Measurements from ENCODE around the gene ARHGAP20. TPM values are rescaled to one million over a fixed set of nuclear protein-coding genes. Genes with fewer than 3 reads are reported as not detected.

ARHGAP20 gene
- total and polyA plus RNA-seq, 2 of the 4 experiments (the other 2 are of a cell fraction): 1.4 to 2.5 TPM

GRCh38 chr11:110614031-110614430, 98.2 kb downstream of the ARHGAP20 start:
- Histone ChIP-seq H3K4me3 (ENCODE audit: insufficient read depth, low read depth, low read length) (no peak overlapping the region), H3K79me1 (ENCODE audit: low read depth in 1 of 2, low read length in 2 of 2) (no peaks in the 10 kb centered on the region), H2BK20ac (ENCODE audit: low read depth, low read length) (no peak overlapping the region), H4K8ac (ENCODE audit: low read depth in 2 of 2, low read length in 2 of 2) (no peak overlapping the region), H2AK5ac (ENCODE audit: low read depth, low read length) (no peak overlapping the region), H4K91ac (ENCODE audit: insufficient read depth, low read depth, low read length) (no peak overlapping the region), H3K27me3 (ENCODE audit: control insufficient read depth, insufficient read depth, low read length) (no peaks in the 10 kb centered on the region), H3K27ac (ENCODE audit: insufficient read depth, low read length) (no peak overlapping the region), H4K20me1 (ENCODE audit: insufficient read depth, low read length) (no peaks in the 10 kb centered on the region), H3K36me3 (ENCODE audit: control insufficient read depth, insufficient read depth, low read length) (no peaks in the 10 kb centered on the region), H2AFZ (replicated peaks; ENCODE audit: low read length, poor library complexity) (no peak overlapping the region), H3K4me2 (ENCODE audit: low read depth, low read length) (no peak overlapping the region), H2BK15ac (ENCODE audit: low read depth, low read length) (no peak overlapping the region), H3K56ac (ENCODE audit: extremely low read depth, insufficient read depth, low read length) (no peak overlapping the region), H2BK120ac (ENCODE audit: low read depth, low read length) (no peak overlapping the region), H2AK9ac (replicated peaks; ENCODE audit: low read depth, low read length, poor library complexity) (no peak overlapping the region), H3K9me1 (ENCODE audit: insufficient read depth, low read length) (no peaks in the 10 kb centered on the region), H3K9ac (ENCODE audit: low read depth, low read length) (no peak overlapping the region), H3K4me1 (ENCODE audit: control insufficient read depth, insufficient read depth, low read length) (no peaks in the 10 kb centered on the region), H4K5ac (ENCODE audit: low read depth, low read length) (no peak overlapping the region), H3K23ac (ENCODE audit: low read depth, low read length) (no peak overlapping the region), H3K9me3 (ENCODE audit: control insufficient read depth, insufficient read depth, low read length) (no peaks in the 10 kb centered on the region), H3K14ac (replicated peaks; ENCODE audit: low read depth, low read length) (no peak overlapping the region), H2BK5ac (ENCODE audit: low read depth, low read length, poor library complexity, severe bottlenecking) (no peak overlapping the region), H3K18ac (ENCODE audit: low read depth, low read length) (no peak overlapping the region), H3K4ac (ENCODE audit: low read depth, low read length) (no peak overlapping the region)
- ATAC-seq (ENCODE audit: low read depth) (no peak), DNase-seq (no peak)
- dilution Hi-C loops (cut with HindIII; ENCODE audit: low sequenced_read_pairs, unreplicated experiment) (no loop called here), in situ Hi-C loops (cut with MboI; ENCODE audit: low sequenced_read_pairs) (no loop called here), intact Hi-C loops (cut with micrococcal nuclease) (no loop called here)
- POLR2A ChIA-PET (ENCODE audit: unreplicated experiment): no interaction called here
- CTCF ChIA-PET: no interaction called here
- no TSS peak for BruUV-seq (replicated peaks)
- no CpG with 5 or more reads among the region's 2 CpGs for WGBS, 2 experiments (ENCODE audit: extremely low coverage in 2 of 2, insufficient read length in 1 of 2)
- no peak for TF ChIP-seq MXI1 (IDR thresholded peaks at IDR 0.05; ENCODE audit: borderline replicate concordance, low read depth, low read length)
- TF ChIP-seq MAZ (IDR thresholded peaks at IDR 0.05; ENCODE audit: borderline replicate concordance, low read depth, low read length): no peak
- TF ChIP-seq, protein P1, sequence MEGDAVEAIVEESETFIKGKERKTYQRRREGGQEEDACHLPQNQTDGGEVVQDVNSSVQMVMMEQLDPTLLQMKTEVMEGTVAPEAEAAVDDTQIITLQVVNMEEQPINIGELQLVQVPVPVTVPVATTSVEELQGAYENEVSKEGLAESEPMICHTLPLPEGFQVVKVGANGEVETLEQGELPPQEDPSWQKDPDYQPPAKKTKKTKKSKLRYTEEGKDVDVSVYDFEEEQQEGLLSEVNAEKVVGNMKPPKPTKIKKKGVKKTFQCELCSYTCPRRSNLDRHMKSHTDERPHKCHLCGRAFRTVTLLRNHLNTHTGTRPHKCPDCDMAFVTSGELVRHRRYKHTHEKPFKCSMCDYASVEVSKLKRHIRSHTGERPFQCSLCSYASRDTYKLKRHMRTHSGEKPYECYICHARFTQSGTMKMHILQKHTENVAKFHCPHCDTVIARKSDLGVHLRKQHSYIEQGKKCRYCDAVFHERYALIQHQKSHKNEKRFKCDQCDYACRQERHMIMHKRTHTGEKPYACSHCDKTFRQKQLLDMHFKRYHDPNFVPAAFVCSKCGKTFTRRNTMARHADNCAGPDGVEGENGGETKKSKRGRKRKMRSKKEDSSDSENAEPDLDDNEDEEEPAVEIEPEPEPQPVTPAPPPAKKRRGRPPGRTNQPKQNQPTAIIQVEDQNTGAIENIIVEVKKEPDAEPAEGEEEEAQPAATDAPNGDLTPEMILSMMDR (conservative IDR thresholded peaks at IDR 0.05; ENCODE audit: low read depth, low read length): no peak
- no peak for TF ChIP-seq RCOR1 (IDR thresholded peaks at IDR 0.05; ENCODE audit: insufficient replicate concordance, low read length)
- TF ChIP-seq RAD21 (IDR thresholded peaks at IDR 0.05; ENCODE audit: low read length): no peak
- no peak for TF ChIP-seq FOS (IDR thresholded peaks at IDR 0.05; ENCODE audit: low read depth, low read length)
- no peak for TF ChIP-seq CHD1 (IDR thresholded peaks at IDR 0.05; ENCODE audit: low read depth, low read length)
- TF ChIP-seq, protein P2, sequence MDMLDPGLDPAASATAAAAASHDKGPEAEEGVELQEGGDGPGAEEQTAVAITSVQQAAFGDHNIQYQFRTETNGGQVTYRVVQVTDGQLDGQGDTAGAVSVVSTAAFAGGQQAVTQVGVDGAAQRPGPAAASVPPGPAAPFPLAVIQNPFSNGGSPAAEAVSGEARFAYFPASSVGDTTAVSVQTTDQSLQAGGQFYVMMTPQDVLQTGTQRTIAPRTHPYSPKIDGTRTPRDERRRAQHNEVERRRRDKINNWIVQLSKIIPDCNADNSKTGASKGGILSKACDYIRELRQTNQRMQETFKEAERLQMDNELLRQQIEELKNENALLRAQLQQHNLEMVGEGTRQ (IDR thresholded peaks at IDR 0.05; ENCODE audit: low read depth, low read length): no peak
- TF ChIP-seq POLR2A (IDR thresholded peaks at IDR 0.05; ENCODE audit: low read depth, low read length): no peak
- no peak for TF ChIP-seq BHLHE40 (IDR thresholded peaks at IDR 0.05; ENCODE audit: low read depth, low read length)
- TF ChIP-seq NFE2L2 (IDR thresholded peaks at IDR 0.05; ENCODE audit: low read depth, low read length): no peak
- no peak for TF ChIP-seq RFX5 (IDR thresholded peaks at IDR 0.05; ENCODE audit: low read depth, low read length)
- TF ChIP-seq, protein P3, sequence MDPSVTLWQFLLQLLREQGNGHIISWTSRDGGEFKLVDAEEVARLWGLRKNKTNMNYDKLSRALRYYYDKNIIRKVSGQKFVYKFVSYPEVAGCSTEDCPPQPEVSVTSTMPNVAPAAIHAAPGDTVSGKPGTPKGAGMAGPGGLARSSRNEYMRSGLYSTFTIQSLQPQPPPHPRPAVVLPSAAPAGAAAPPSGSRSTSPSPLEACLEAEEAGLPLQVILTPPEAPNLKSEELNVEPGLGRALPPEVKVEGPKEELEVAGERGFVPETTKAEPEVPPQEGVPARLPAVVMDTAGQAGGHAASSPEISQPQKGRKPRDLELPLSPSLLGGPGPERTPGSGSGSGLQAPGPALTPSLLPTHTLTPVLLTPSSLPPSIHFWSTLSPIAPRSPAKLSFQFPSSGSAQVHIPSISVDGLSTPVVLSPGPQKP (IDR thresholded peaks at IDR 0.05; ENCODE audit: borderline replicate concordance, low read depth, low read length): no peak
- TF ChIP-seq SMC3 (IDR thresholded peaks at IDR 0.05; ENCODE audit: low read depth, low read length): no peak
- no peak for TF ChIP-seq CEBPB (IDR thresholded peaks at IDR 0.05; ENCODE audit: low read depth, low read length)
- no peak for TF ChIP-seq MAFK (IDR thresholded peaks at IDR 0.05; ENCODE audit: low read depth, low read length)
